HL-60 (cell line): ENCODE measurements around the gene RASSF8.

Experiments
- DNase-seq, 2 experiments: peaks; one replicate each; pipeline ENCODE4 v3.0.0-alpha.2; 2010 to 2020; ENCODE audit warnings: low read depth in 1 of 2, low spot score in 1 of 2
- H3K27ac ChIP-seq: fragments of 250-450 bp; sonication (Bioruptor Pico); replicated peaks from 2 replicates; pipeline ENCODE4 v1.5.1; 2020; ENCODE audit warnings: mild to moderate bottlenecking, moderate library complexity
- H3K27me3 ChIP-seq: fragments of 250-450 bp; sonication (Bioruptor Pico); 2 replicates; pipeline ENCODE4 v1.5.1; 2021; ENCODE audit warnings: mild to moderate bottlenecking, moderate library complexity; ENCODE audit not compliant: insufficient read depth, poor library complexity, severe bottlenecking
- H3K4me3 ChIP-seq: replicated peaks from 2 replicates; pipeline ENCODE4 v1.5.1; 2011; ENCODE audit warnings: mild to moderate bottlenecking, control low read depth, low read length; ENCODE audit not compliant: insufficient read depth
- GABPA ChIP-seq: IDR thresholded peaks from 2 replicates; pipeline ENCODE4 v1.6.1; 2012; ENCODE audit warnings: low read depth
- POLR2AphosphoS5 ChIP-seq: IDR thresholded peaks from 2 replicates; pipeline ENCODE4 v1.6.1; 2012; ENCODE audit warnings: low read depth
- SPI1 ChIP-seq: IDR thresholded peaks from 2 replicates; pipeline ENCODE4 v1.6.1; 2012; ENCODE audit warnings: low read depth, mild to moderate bottlenecking, borderline replicate concordance
- TF ChIP-seq, protein P1 (sequence below): IDR thresholded peaks from 2 replicates; pipeline ENCODE4 v1.6.1; 2012; ENCODE audit warnings: low read depth; ENCODE audit not compliant: insufficient replicate concordance
- TF ChIP-seq, protein P2 (sequence below): IDR thresholded peaks from one replicate; pipeline ENCODE4 v1.5.1; 2011; ENCODE audit warnings: low read length, control low read depth, inconsistent platforms; ENCODE audit not compliant: insufficient read depth

The RASSF8 gene

DNA sequence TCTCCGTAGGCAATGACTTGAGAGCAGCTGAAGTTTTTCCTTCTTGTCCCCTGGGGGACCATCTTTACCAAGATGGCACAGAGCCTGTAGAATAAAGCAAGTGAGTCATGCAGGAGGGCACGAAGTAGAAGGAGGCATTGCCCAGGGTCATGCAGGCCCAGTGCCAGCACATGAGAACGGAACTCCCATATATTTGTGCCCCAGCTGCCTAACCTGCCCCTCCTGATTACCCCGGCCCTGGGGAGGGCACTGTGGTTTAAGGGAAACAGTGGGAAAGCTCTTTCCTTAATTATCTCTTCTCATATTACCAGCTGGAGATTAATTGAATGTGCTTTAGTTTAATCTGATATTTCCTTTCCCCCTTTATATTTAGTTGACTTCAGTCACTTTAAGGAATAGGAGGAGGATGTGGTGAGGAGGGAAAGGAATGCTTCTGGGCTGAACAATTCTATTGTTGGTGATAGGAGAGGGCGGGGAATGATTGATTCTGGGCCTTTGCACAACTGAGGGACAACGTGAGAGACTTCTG lies 51.9 kb downstream of the RASSF8 start:
- Histone ChIP-seq H3K27ac (no peak overlapping the region), H3K27me3 (no peaks in the 10 kb centered on the region), H3K4me3 (no peak overlapping the region)
- TF ChIP-seq SPI1: no peak
- TF ChIP-seq GABPA: no peak
- TF ChIP-seq POLR2AphosphoS5: no peak
- TF ChIP-seq, protein P1, sequence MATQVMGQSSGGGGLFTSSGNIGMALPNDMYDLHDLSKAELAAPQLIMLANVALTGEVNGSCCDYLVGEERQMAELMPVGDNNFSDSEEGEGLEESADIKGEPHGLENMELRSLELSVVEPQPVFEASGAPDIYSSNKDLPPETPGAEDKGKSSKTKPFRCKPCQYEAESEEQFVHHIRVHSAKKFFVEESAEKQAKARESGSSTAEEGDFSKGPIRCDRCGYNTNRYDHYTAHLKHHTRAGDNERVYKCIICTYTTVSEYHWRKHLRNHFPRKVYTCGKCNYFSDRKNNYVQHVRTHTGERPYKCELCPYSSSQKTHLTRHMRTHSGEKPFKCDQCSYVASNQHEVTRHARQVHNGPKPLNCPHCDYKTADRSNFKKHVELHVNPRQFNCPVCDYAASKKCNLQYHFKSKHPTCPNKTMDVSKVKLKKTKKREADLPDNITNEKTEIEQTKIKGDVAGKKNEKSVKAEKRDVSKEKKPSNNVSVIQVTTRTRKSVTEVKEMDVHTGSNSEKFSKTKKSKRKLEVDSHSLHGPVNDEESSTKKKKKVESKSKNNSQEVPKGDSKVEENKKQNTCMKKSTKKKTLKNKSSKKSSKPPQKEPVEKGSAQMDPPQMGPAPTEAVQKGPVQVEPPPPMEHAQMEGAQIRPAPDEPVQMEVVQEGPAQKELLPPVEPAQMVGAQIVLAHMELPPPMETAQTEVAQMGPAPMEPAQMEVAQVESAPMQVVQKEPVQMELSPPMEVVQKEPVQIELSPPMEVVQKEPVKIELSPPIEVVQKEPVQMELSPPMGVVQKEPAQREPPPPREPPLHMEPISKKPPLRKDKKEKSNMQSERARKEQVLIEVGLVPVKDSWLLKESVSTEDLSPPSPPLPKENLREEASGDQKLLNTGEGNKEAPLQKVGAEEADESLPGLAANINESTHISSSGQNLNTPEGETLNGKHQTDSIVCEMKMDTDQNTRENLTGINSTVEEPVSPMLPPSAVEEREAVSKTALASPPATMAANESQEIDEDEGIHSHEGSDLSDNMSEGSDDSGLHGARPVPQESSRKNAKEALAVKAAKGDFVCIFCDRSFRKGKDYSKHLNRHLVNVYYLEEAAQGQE: no peak
- TF ChIP-seq, protein P2, sequence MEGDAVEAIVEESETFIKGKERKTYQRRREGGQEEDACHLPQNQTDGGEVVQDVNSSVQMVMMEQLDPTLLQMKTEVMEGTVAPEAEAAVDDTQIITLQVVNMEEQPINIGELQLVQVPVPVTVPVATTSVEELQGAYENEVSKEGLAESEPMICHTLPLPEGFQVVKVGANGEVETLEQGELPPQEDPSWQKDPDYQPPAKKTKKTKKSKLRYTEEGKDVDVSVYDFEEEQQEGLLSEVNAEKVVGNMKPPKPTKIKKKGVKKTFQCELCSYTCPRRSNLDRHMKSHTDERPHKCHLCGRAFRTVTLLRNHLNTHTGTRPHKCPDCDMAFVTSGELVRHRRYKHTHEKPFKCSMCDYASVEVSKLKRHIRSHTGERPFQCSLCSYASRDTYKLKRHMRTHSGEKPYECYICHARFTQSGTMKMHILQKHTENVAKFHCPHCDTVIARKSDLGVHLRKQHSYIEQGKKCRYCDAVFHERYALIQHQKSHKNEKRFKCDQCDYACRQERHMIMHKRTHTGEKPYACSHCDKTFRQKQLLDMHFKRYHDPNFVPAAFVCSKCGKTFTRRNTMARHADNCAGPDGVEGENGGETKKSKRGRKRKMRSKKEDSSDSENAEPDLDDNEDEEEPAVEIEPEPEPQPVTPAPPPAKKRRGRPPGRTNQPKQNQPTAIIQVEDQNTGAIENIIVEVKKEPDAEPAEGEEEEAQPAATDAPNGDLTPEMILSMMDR: no peak
- no peak for DNase-seq

DNA sequence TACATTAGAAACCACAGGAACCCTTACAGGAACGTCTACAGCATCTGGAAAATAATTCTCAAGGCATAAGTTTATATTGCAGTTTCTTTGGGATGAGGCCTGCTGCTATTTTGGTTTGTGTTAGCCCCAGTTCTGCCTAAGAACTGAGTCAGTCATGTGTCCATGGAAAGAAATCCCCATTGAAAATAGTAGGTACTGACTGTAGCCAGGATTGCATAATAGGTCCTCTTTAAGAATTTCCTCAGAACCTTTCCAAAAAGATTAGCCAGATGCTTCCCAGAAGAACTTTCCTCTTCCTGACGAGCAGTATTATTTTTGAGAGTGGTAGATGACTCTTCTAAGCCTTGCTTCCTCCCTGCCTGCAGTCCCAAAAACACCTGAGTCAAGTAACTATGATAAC lies 52.6 kb downstream of the RASSF8 start:
- no peak for DNase-seq

DNA sequence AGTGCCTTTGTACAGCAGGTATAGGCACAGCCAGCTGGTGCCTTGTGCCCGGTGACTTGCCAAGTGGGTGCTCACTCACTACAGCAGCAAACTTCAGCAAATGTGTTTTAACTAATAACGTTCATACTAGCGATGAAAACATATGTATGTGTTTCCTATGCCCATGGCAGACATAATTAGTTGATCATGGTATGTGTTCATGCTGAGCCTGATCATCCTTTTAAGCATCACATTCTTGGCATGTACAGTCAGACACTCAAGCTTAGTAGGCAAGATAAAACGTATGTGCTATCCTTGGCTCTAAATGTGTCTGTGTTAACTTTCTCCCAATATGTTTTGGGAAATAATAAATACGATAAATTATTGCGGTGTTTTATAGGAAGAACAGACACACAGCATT lies 55.6 kb downstream of the RASSF8 start:
- no peak overlapping the region for H3K4me3 ChIP-seq
- DNase-seq: no peak
- H3K27ac ChIP-seq: no peak overlapping the region
- H3K27me3 ChIP-seq: peaks cover 6% of the 10 kb centered on the region
- TF ChIP-seq SPI1 (no peak), POLR2AphosphoS5 (no peak), GABPA (no peak)
- TF ChIP-seq, protein P2: no peak
- TF ChIP-seq, protein P1: no peak

More for the DNA sequence above, 52.6 kb downstream of the RASSF8 start:
- Histone ChIP-seq H3K4me3 (no peak overlapping the region), H3K27ac (no peak overlapping the region), H3K27me3 (no peaks in the 10 kb centered on the region)
- no peak for TF ChIP-seq GABPA
- TF ChIP-seq, protein P2: no peak
- no peak for TF ChIP-seq SPI1
- TF ChIP-seq, protein P1: no peak
- TF ChIP-seq POLR2AphosphoS5: no peak
